HEK293 (cell line): ENCODE data around the gene RPS6KA5.

Experiments used
- BCL11A ChIP-seq: fragments of 450-650 bp; formaldehyde crosslinking; IDR thresholded peaks from 2 replicates; pipeline ENCODE4 v1.5.1; 2016; ENCODE audit warnings: low read depth, missing biosample characterization, missing genetic modification characterization
- GLI4 ChIP-seq: fragments of 450-650 bp; formaldehyde crosslinking; IDR thresholded peaks from 2 replicates; pipeline ENCODE4 v1.5.1; 2016; ENCODE audit warnings: missing biosample characterization, missing genetic modification characterization
- GLIS2 ChIP-seq: fragments of 450-650 bp; formaldehyde crosslinking; IDR thresholded peaks from 2 replicates; pipeline ENCODE4 v1.5.1; 2016; ENCODE audit warnings: missing biosample characterization, missing genetic modification characterization
- KLF7 ChIP-seq: fragments of 450-650 bp; formaldehyde crosslinking; IDR thresholded peaks from 2 replicates; pipeline ENCODE4 v1.5.1; 2016; ENCODE audit warnings: missing biosample characterization, missing genetic modification characterization, borderline replicate concordance
- KLF9 ChIP-seq: fragments of 450-650 bp; formaldehyde crosslinking; IDR thresholded peaks from 2 replicates; pipeline ENCODE4 v1.5.1; 2016; ENCODE audit warnings: missing biosample characterization, missing genetic modification characterization, low read depth
- OSR2 ChIP-seq: fragments of 450-650 bp; formaldehyde crosslinking; IDR thresholded peaks from 2 replicates; pipeline ENCODE4 v1.5.1; 2016; ENCODE audit warnings: missing biosample characterization, missing genetic modification characterization
- ZBTB17 ChIP-seq: fragments of 450-650 bp; formaldehyde crosslinking; IDR thresholded peaks from 2 replicates; pipeline ENCODE4 v1.5.1; 2016; ENCODE audit warnings: missing biosample characterization, missing genetic modification characterization
- ZBTB21 ChIP-seq: fragments of 450-650 bp; formaldehyde crosslinking; IDR thresholded peaks from 2 replicates; pipeline ENCODE4 v1.5.1; 2017; ENCODE audit warnings: missing biosample characterization, missing genetic modification characterization
- ZBTB48 ChIP-seq: fragments of 450-650 bp; formaldehyde crosslinking; IDR thresholded peaks from 2 replicates; pipeline ENCODE4 v1.5.1; 2016; ENCODE audit warnings: missing biosample characterization, missing genetic modification characterization
- ZNF114 ChIP-seq: fragments of 450-650 bp; formaldehyde crosslinking; IDR thresholded peaks from 2 replicates; pipeline ENCODE4 v1.5.0; 2017; ENCODE audit warnings: missing biosample characterization, missing genetic modification characterization
- ZNF169 ChIP-seq: fragments of 450-650 bp; formaldehyde crosslinking; IDR thresholded peaks from 2 replicates; pipeline ENCODE4 v1.5.1; 2016; ENCODE audit warnings: missing biosample characterization, missing genetic modification characterization
- ZNF175 ChIP-seq: fragments of 450-650 bp; formaldehyde crosslinking; IDR thresholded peaks from 2 replicates; pipeline ENCODE4 v1.5.1; 2016; ENCODE audit warnings: missing biosample characterization, missing genetic modification characterization
- ZNF221 ChIP-seq: fragments of 450-650 bp; formaldehyde crosslinking; IDR thresholded peaks from 2 replicates; pipeline ENCODE4 v1.5.1; 2017; ENCODE audit warnings: missing biosample characterization, missing genetic modification characterization, borderline replicate concordance
- ZNF266 ChIP-seq: fragments of 450-650 bp; formaldehyde crosslinking; IDR thresholded peaks from 2 replicates; pipeline ENCODE4 v1.5.1; 2016; ENCODE audit warnings: missing biosample characterization, missing genetic modification characterization, low read depth
- ZNF530 ChIP-seq: fragments of 450-650 bp; formaldehyde crosslinking; IDR thresholded peaks from 2 replicates; pipeline ENCODE4 v1.5.1; 2016; ENCODE audit warnings: low read depth, missing biosample characterization, missing genetic modification characterization
- ZNF544 ChIP-seq: fragments of 450-650 bp; formaldehyde crosslinking; IDR thresholded peaks from 2 replicates; pipeline ENCODE4 v1.5.0; 2017; ENCODE audit warnings: missing biosample characterization, missing genetic modification characterization
- ZNF571 ChIP-seq: fragments of 450-650 bp; formaldehyde crosslinking; IDR thresholded peaks from 2 replicates; pipeline ENCODE4 v1.5.0; 2017; ENCODE audit warnings: missing biosample characterization, missing genetic modification characterization
- ZNF621 ChIP-seq: fragments of 450-650 bp; formaldehyde crosslinking; IDR thresholded peaks from 2 replicates; pipeline ENCODE4 v1.5.1; 2017; ENCODE audit warnings: missing biosample characterization, missing genetic modification characterization
- ZNF670 ChIP-seq: fragments of 450-650 bp; formaldehyde crosslinking; IDR thresholded peaks from 2 replicates; pipeline ENCODE4 v1.5.1; 2016; ENCODE audit warnings: missing biosample characterization, missing genetic modification characterization, low read depth
- ZSCAN23 ChIP-seq: fragments of 450-650 bp; formaldehyde crosslinking; IDR thresholded peaks from 2 replicates; pipeline ENCODE4 v1.5.1; 2016; ENCODE audit warnings: missing biosample characterization, missing genetic modification characterization
- TF ChIP-seq, protein P1 (sequence below): fragments of 450-650 bp; formaldehyde crosslinking; IDR thresholded peaks from 2 replicates; pipeline ENCODE4 v1.5.1; 2016; ENCODE audit warnings: missing biosample characterization, missing genetic modification characterization
- TF ChIP-seq, protein P2 (sequence below): fragments of 450-650 bp; formaldehyde crosslinking; IDR thresholded peaks from 2 replicates; pipeline ENCODE4 v1.5.1; 2016; ENCODE audit warnings: missing biosample characterization, missing genetic modification characterization
- TF ChIP-seq, protein P3 (sequence below): fragments of 450-650 bp; formaldehyde crosslinking; IDR thresholded peaks from 2 replicates; pipeline ENCODE4 v1.5.1; 2016; ENCODE audit warnings: missing biosample characterization, missing genetic modification characterization
- TF ChIP-seq, protein P4 (sequence below): fragments of 450-650 bp; formaldehyde crosslinking; IDR thresholded peaks from 2 replicates; pipeline ENCODE4 v1.5.1; 2017; ENCODE audit warnings: missing biosample characterization, missing genetic modification characterization

The RPS6KA5 gene

DNA sequence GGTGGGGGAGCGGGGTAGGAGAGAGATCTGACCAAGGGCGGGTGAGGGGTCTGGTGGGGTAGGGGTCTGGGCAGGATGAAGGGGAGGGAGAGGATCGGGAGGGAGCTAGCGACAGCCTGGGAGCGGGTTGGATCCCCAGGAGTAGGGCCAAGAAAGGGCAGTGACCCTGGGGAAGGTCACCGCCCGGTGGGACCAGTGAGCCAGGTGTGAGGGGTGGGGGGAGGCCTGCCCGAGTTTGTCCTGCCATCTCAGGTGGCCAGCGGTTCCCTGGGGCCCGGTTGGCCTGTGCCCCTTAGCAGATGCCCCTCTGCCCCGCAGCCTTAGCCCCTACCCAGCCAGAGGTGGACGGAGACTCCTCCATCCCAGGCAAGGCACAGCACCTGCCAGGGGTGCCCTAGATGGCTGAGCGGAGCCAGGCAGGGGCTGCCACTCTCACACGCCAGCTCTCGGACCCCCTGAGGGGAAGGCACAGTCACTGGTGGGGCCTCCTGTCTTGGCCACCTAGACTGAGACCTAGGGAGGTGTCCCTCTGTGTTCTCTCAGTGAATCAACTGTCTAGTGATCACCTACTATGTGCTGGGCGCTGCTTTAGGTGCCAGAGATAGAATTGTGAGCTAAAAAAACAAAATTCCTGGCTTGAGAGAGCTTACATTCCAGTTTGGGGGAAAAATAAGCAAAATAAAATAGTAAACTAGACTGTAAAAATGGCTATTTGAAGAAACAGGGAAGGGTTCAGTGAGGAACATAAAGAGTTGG lies 243.6 kb downstream of the RPS6KA5 start (continued):
- TF ChIP-seq, protein P1, sequence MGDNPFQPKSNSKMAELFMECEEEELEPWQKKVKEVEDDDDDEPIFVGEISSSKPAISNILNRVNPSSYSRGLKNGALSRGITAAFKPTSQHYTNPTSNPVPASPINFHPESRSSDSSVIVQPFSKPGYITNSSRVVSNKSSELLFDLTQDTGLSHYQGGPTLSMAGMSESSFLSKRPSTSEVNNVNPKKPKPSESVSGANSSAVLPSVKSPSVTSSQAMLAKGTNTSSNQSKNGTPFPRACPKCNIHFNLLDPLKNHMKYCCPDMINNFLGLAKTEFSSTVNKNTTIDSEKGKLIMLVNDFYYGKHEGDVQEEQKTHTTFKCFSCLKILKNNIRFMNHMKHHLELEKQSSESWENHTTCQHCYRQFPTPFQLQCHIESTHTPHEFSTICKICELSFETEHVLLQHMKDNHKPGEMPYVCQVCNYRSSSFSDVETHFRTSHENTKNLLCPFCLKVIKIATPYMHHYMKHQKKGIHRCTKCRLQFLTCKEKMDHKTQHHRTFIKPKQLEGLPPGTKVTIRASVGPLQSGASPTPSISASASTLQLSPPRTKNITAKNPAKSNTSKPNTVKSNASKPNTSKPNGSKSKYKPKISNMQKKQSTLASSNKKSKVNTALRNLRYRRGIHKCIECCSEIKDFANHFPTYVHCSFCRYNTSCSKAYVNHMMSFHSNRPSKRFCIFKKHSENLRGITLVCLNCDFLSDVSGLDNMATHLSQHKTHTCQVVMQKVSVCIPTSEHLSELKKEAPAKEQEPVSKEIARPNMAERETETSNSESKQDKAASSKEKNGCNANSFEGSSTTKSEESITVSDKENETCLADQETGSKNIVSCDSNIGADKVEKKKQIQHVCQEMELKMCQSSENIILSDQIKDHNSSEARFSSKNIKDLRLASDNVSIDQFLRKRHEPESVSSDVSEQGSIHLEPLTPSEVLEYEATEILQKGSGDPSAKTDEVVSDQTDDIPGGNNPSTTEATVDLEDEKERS (tag by site-specific recombination) = no peak
- TF ChIP-seq ZBTB48 (tag by site-specific recombination) (peak; percentile 37; the same call in 1 of the 2 replicates), ZBTB21 (tag by site-specific recombination) (no peak), KLF7 (tag by site-specific recombination) (no peak), KLF9 (tag by site-specific recombination) (no peak), ZNF571 (tag by site-specific recombination) (no peak), GLIS2 (tag by site-specific recombination) (peak; percentile 57), OSR2 (tag by site-specific recombination) (no peak), ZNF621 (tag by site-specific recombination) (no peak), ZNF670 (no peak), ZNF221 (tag by site-specific recombination) (no peak), ZNF169 (tag by site-specific recombination) (no peak), ZNF530 (tag by site-specific recombination) (no peak), ZNF114 (tag by site-specific recombination) (no peak), ZNF175 (tag by site-specific recombination) (no peak), BCL11A (peak; percentile 71; the same call in 1 of the 2 replicates), ZNF266 (tag by site-specific recombination) (no peak), ZBTB17 (tag by site-specific recombination) (no peak), ZNF544 (tag by site-specific recombination) (no peak), GLI4 (no peak), ZSCAN23 (tag by site-specific recombination) (no peak)
- TF ChIP-seq, protein P2, sequence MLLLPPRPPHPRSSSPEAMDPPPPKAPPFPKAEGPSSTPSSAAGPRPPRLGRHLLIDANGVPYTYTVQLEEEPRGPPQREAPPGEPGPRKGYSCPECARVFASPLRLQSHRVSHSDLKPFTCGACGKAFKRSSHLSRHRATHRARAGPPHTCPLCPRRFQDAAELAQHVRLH (tag by site-specific recombination) = no peak
- TF ChIP-seq, protein P3, sequence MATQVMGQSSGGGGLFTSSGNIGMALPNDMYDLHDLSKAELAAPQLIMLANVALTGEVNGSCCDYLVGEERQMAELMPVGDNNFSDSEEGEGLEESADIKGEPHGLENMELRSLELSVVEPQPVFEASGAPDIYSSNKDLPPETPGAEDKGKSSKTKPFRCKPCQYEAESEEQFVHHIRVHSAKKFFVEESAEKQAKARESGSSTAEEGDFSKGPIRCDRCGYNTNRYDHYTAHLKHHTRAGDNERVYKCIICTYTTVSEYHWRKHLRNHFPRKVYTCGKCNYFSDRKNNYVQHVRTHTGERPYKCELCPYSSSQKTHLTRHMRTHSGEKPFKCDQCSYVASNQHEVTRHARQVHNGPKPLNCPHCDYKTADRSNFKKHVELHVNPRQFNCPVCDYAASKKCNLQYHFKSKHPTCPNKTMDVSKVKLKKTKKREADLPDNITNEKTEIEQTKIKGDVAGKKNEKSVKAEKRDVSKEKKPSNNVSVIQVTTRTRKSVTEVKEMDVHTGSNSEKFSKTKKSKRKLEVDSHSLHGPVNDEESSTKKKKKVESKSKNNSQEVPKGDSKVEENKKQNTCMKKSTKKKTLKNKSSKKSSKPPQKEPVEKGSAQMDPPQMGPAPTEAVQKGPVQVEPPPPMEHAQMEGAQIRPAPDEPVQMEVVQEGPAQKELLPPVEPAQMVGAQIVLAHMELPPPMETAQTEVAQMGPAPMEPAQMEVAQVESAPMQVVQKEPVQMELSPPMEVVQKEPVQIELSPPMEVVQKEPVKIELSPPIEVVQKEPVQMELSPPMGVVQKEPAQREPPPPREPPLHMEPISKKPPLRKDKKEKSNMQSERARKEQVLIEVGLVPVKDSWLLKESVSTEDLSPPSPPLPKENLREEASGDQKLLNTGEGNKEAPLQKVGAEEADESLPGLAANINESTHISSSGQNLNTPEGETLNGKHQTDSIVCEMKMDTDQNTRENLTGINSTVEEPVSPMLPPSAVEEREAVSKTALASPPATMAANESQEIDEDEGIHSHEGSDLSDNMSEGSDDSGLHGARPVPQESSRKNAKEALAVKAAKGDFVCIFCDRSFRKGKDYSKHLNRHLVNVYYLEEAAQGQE (tag by site-specific recombination) = no peak
- TF ChIP-seq, protein P4, sequence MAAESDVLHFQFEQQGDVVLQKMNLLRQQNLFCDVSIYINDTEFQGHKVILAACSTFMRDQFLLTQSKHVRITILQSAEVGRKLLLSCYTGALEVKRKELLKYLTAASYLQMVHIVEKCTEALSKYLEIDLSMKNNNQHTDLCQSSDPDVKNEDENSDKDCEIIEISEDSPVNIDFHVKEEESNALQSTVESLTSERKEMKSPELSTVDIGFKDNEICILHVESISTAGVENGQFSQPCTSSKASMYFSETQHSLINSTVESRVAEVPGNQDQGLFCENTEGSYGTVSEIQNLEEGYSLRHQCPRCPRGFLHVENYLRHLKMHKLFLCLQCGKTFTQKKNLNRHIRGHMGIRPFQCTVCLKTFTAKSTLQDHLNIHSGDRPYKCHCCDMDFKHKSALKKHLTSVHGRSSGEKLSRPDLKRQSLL = no peak
